SKM-1 treated with dmso at 0.1 percent for 144 hours (cell line): ENCODE results near the gene TUBGCP6.
A peak's percentile ranks its signal among the peaks of the same experiment; 100 is the strongest.

ENCODE experiments used
- DNase-seq: peaks from one replicate; lab custom pipeline; 2025; ENCODE audit not compliant: unreplicated experiment; lab: John Stamatoyannopoulos, UW

The TUBGCP6 gene

GRCh38 chr22:50184004-50184901, 60.6 kb downstream of the TUBGCP6 start:
- no peak for DNase-seq

- DNase-seq = no peak
These were observed 61.5 kb downstream of the TUBGCP6 start for GRCh38 chr22:50183141-50183971.

DNA sequence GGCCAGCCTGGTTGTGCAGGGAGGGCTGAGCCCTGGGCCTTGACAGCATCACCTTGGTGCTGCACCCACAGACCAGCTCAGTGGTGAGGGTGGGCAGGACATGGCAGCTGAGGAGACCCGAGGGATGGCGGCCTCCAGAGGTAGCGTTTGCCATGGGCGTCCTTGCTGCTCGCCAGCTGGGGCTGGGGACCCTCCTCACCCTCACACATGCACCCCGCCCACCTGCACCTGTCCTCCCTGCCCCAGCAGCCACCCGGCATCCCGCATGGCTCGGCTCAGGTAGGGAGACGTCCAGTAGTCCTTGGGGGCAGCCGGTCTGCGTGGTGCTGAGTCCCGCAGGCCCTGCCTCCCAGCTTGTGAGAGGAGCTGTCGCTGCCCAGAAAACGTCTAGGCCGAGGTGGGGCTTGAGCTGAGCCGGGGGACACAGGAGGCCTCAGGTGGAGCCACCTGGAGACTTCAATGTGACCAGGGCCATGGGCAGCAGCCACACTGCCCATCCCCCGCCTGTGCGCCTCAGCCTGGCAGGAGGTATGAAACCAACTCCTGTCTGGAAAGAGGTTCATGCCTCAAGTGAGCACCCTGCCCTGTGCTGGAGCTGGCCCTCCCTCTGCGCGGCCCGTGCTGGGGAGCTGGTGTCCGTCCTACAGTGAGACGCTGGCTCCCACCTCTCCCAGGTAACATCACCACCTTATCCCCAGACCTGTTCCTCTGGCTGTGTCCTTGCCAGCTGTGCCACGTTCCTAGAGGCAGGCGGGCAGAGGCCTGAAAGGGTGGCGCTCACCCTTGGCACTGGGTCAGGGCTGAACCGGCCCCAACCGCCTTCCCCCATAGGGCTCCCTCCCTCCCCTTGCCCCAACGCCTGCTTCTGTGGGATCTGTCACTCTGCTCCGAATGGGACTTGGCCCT, 62.4 kb downstream of the TUBGCP6 start:
- DNase-seq = no peak

GRCh38 chr22:50180727-50181521, 63.9 kb downstream of the TUBGCP6 start:
- no peak for DNase-seq

GRCh38 chr22:50179937-50180726, 64.7 kb downstream of the TUBGCP6 start:
- DNase-seq = no peak

DNA sequence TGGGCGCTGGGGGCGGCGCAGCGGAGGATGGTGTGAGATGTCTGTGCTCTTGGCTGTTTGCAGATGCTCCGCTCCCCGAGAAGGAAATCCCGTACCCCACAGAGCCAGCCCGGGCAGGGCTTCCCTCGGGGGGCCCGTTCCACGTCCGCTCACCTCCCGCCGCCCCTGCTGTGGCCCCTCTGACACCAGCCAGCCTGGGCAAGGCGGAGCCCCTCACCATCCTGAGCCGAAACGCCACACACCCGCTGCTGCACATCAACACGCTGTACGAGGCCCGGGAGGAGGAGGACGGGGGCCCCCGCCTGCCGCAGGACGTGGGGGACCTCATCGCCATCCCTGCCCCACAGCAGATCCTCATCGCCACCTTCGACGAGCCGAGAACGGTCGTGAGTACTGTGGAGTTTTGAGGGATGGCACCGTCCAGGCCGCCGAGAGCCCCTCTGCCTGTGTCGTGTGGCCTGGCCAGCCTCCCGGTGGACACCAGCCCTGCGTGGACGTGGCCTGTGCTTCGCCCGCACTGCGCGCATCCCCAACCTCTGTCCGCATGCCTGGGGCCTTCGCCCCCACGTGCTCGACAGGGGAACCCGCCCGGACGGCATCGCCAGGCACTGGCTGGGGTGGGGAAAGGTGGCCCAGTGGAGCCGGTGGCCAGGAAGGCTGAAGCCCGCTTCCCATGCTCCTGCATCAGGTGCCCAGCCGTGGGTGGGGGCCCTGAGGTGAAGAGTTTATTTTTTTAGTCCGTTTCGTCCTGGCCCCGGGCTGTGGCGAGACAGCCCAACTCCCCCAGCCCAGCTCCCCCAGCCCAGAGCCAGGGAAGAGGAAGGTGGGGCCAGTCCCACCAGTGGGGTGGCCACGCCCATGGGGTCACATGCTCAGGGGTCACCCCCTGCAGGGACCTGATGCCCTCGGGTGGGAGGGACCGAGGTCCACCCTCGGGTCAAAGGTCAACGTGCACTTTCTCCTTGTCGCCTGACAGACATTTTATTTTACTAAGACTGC, 65.7 kb downstream of the TUBGCP6 start:
- no peak for DNase-seq

GRCh38 chr22:50178471-50178864, 66.4 kb downstream of the TUBGCP6 start:
- no peak for DNase-seq

- no peak for DNase-seq
These were observed 67.0 kb downstream of the TUBGCP6 start for GRCh38 chr22:50177537-50178470.

DNA sequence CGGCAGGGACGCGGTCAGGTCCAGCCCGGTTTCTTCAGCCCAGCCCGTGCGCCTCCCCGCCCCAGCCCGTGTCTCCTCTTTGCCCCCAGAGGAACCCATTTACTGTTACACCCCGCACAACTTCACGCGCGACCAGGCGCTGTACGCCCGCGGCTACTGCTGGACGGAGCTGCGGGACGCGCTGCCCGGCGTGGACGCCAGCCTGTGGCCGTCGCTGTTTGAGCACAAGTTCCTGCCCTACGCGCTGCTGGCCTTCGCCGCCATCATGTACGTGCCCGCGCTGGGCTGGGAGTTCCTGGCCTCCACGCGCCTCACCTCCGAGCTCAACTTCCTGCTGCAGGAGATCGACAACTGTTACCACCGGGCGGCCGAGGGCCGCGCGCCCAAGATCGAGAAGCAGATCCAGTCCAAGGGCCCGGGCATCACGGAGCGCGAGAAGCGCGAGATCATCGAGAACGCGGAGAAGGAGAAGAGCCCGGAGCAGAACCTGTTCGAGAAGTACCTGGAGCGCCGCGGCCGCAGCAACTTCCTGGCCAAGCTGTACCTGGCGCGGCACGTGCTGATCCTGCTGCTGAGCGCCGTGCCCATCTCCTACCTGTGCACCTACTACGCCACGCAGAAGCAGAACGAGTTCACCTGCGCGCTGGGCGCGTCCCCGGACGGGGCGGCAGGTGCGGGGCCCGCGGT, 67.8 kb downstream of the TUBGCP6 start:
- no peak for DNase-seq

- no peak for DNase-seq
These were observed 68.6 kb downstream of the TUBGCP6 start for GRCh38 chr22:50175921-50176849.

DNA sequence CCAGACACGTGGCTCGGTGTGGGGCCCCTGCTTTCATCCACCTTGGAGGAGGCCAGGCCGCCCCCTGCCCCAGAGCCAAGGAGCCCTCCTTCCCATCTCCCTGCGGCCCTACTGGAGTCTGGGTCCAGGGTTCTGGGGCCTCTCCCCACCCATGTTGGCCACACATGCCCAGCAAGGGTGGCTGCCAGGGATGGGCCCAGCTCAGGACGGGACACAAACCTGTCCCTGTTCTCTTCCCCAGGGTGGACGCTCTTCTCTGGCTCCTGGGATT, 69.7 kb downstream of the TUBGCP6 start:
- no peak for DNase-seq

- no peak for DNase-seq
These were observed 70.2 kb downstream of the TUBGCP6 start for GRCh38 chr22:50174382-50175190.

DNA sequence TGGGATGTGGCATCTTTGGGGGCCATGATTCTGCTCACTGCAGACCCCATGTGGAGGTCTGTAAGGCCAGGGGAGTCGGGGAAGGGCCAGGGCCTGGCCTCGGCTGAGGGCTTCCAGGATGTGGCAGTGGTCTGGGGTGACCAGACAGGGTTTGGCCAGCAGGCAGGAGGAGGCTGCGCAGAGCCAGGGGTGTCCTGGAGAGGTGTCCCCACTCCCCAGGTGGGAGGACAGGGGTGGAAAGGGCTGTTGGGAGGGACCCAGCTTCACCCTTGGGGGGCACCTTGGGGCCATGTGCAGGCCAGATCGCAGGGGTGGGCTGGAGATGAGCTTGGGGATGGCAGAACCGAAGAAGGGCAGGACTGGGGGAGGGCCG, 70.9 kb downstream of the TUBGCP6 start:
- DNase-seq = no peak

DNA sequence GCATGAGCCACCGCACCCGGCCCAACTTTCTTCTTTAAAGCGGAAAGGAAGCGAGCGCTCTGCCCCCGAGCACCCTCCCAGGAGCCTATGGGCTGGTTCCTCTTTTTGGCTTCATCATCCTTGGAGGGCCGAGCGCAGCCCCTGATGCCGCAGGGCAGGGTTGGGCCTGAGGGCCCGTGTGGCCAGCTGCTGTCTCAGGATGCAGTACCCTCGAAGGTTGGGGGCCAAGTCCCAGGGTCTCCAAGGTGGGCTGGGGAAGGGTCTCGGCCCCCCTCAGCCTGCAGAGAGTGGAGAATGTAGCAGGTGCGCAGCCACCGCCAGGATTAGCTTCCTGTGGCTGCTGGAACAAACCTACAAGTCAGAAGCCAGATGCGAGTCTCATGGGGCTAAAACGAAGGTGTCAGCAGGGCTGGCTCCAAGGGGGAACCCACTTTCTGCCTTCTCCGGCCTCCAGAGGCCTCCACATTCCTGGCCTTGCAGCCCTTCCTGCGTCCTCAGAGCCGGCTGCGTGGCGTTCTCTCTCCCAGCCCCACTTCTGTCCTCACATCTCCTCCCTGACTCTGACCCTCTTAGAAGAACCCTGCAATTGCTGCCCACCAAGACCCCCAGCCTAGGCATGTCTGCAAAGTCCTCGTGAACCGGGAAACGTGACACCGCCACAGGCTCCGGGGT, 71.4 kb downstream of the TUBGCP6 start:
- DNase-seq = peak; percentile 60
